Prostate gland (tissue), 2 donors: ENCODE results near the gene IGF2BP1.

Source experiments
- POLR2A ChIP-seq: fragments of 450-650 bp; IDR thresholded peaks from one replicate; pipeline ENCODE4 v1.6.1; 2016; ENCODE audit warnings: antibody characterized with exemption, mild to moderate bottlenecking
- POLR2AphosphoS5 ChIP-seq: sonication (generic); formaldehyde crosslinking; IDR thresholded peaks from one replicate; pipeline ENCODE4 v1.6.1; 2017; ENCODE audit warnings: antibody characterized with exemption
- TF ChIP-seq, protein P1 (sequence below), 4 experiments: fragments of 200-600 bp in 2 of 4; fragments of 450-650 bp in 2 of 4; sonication (generic) in 2 of 4; IDR thresholded peaks; 1 replicate in 3 of 4; 2 replicates in 1 of 4; pipeline ENCODE4 v1.5.1; 2016 to 2019; ENCODE audit warnings: antibody characterized with exemption in 4 of 4, mild to moderate bottlenecking in 2 of 4, moderate library complexity in 2 of 4

DNA sequence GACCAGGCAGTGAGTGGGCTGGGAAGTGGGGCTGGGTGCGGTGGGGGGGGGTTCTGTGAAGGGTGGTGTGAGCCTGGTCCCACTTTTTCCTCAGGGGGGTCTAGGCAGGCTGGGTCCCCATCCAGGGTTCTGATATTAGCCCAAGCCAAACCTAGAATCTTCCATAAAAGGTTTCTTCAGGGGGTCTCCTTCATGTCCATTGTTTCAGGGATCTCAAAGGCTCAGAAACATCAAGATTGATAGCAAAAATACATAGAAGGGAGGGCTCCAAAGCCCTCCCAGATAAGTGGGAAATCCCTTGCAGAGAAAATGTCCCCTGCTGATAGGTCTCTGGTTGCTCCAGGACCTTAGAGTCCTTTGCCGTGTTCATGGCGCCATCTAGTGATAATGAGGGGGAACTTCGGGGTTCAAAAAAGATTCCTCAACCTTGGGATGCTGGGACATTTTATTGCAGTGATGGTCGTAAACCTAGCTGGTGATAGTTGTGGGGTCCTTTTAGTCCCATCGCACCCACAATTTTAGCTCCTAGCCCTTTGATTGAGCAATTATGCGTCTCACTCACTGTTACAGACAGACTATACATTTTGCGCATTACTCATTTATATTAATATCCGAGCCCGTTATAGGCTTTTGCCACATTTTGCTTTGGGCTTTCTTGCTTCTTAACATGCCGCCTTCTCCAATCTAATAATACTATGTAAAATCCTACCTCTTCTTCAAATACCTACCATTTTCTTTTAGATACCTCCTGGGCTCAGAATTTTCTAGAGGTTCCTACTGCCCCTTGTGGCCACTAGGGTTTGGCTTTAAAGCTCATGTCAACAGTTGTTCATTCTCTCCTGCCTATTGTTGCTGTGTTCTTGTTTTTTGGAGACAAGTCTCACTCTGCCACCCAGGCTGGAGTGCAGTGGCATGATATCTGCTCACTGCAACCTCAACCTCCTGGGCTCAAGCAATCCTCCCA lies 35.1 kb downstream of the IGF2BP1 start:
- TF ChIP-seq POLR2A (no peak), POLR2AphosphoS5 (no peak)
- TF ChIP-seq, protein P1, sequence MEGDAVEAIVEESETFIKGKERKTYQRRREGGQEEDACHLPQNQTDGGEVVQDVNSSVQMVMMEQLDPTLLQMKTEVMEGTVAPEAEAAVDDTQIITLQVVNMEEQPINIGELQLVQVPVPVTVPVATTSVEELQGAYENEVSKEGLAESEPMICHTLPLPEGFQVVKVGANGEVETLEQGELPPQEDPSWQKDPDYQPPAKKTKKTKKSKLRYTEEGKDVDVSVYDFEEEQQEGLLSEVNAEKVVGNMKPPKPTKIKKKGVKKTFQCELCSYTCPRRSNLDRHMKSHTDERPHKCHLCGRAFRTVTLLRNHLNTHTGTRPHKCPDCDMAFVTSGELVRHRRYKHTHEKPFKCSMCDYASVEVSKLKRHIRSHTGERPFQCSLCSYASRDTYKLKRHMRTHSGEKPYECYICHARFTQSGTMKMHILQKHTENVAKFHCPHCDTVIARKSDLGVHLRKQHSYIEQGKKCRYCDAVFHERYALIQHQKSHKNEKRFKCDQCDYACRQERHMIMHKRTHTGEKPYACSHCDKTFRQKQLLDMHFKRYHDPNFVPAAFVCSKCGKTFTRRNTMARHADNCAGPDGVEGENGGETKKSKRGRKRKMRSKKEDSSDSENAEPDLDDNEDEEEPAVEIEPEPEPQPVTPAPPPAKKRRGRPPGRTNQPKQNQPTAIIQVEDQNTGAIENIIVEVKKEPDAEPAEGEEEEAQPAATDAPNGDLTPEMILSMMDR (IDR thresholded peaks at IDR 0.05), result peak in 3 of 4 experiments; percentile 55 to 59 (median 58)
